Measurements from ENCODE around the gene SEMA5A.
A peak's percentile ranks its signal among the peaks of the same experiment; 100 is the strongest.

SEMA5A gene

GRCh38 chr5:9212605-9213004 is 333.3 kb downstream of the SEMA5A start:
- no peak for DNase-seq (ENCODE audit: low spot score)

DNA sequence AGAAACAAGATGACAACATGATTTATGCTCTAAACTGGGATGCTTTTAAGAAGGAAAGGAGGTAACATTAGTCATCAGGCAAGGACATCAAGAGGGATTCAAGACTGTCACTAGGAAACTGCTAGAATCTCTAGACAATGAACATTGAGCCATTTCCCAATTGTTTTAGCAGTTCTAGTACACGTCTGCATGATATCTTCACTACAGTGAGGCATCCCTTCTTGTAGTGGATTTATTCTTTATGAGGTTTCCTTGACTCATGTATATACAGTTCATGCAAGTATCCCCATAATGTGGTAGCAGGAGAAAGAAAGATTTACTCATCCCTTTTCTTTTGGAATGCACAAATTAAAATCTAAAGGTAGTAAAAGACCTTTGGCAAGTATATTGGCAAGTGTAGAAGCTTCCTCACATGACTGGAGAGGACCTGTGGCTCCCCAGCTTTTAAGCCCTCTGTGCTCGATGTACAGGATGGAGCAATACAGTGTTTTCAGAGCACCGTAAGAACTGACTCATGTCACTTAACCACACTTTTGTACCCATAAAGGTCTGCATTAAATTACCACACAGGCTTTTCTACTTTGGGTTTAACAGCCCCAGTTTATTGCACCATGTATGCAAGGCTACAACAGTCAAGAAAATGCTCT is 335.9 kb downstream of the SEMA5A start:
- DNase-seq (ENCODE audit: low spot score): no peak

DNA sequence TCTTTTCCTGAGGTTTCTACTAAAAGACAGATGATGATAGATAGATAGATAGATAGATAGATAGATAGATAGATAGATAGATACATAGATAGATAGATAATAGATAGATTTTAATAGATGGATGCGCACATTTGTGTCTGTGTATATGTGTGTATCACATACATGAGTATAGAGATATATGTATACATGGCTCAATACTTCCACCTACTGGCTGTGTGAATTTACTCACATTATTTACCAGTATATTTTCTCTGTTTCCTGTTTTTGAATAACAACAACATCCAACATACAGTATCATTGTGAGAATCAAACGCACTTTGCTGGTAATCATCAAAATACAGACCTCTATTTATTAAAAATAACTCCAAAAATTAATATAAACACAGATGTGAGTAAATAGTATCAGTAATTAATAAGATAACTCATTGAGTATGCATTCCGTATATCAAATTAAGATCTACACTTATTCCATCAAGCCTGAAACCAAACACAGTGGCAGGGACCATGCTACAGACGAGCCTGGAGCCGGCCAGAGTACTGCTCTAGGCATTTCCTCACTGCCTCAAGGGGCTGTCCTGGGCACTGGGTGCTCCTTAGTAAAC is 338.0 kb downstream of the SEMA5A start:
- DNase-seq (ENCODE audit: low spot score): peak; percentile 10

DNA sequence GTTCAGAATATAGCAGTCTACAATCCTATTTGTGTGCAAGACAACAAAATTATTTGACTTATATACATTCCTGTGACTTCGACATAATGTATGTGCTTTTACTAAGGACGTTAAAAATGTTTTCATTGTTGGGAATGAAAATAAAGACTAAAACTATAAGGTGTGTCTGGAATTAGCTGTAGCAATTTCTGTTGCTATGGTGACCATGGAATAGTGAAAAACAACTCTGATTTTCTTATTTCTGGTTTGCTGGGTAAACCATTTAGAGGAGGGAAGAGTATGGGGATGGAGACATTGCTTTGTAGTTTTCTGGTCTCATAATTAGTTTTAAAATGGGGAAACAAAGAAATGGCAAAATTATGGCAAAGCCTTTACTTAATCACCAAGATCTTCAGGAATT is 343.2 kb downstream of the SEMA5A start:
- DNase-seq (ENCODE audit: low spot score): no peak

- DNase-seq (ENCODE audit: low spot score): no peak
These were observed 344.1 kb downstream of the SEMA5A start for GRCh38 chr5:9201761-9202160.

- no peak for DNase-seq (ENCODE audit: low spot score)
These were observed 344.9 kb downstream of the SEMA5A start for GRCh38 chr5:9201011-9201410.

DNA sequence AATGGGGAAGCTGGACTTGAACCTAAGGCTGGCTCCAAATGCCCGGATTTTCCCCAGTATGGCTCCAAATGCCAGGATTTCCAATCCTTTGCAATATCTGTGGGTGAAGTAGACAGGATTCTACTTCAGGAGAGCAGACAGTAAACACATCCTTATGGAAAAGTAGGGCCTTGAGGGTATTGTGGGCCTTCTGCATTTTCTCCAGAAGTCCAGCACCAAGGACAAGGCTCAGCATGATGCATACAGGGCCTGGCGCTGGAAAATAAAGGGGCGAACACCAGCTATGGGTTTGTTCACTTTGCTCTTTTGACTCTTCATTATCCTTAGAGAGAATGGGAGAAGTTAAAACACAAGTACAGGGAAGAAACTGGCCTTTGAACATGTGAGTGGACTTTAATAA is 347.5 kb downstream of the SEMA5A start:
- no peak for DNase-seq (ENCODE audit: low spot score)

- no peak for DNase-seq (ENCODE audit: low spot score)
These were observed 348.0 kb downstream of the SEMA5A start for GRCh38 chr5:9197881-9198260.

- DNase-seq (ENCODE audit: low spot score): no peak
These were observed 349.3 kb downstream of the SEMA5A start for GRCh38 chr5:9196403-9197227.

DNA sequence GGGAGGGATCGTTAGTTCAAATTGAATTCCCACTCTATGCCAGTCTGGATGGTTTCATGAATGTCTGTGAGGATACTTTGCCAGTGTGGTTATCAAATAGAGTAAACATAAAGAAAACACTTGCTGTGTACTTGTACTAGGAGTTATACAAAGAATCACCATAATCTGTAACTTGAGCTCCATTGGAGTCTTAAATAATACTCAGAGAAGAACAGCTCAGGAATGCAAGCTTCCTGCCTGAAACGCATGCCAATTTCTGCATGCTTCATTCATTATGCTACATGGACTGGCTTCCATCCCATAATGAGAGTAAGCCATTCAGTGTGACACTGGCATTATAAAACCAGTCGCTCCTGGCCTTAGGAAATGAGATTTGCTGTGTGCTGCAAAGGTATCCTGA is 351.4 kb downstream of the SEMA5A start:
- DNase-seq (ENCODE audit: low spot score): no peak

DNA sequence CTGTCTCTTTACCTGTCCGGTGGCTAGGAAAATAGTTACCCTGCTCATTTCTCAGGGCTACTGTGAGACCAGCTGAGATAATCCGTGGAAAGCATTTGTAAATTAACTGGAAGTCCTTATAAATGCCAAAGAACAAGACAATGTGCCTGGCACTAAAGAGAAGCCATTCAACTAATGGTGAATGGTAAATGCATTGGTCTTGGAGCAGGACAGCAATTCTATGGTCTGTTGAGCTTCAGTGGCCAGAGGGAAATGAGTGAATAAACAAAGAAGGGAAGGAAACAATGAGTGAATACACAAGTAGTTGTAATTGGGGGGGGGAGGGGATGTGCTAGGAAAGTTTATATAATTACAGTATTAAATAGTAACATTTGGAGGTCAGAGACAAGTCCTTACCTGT is 353.6 kb downstream of the SEMA5A start:
- DNase-seq (ENCODE audit: low spot score): no peak

- no peak for DNase-seq (ENCODE audit: low spot score)
These were observed 356.2 kb downstream of the SEMA5A start for GRCh38 chr5:9189681-9190080.

DNA sequence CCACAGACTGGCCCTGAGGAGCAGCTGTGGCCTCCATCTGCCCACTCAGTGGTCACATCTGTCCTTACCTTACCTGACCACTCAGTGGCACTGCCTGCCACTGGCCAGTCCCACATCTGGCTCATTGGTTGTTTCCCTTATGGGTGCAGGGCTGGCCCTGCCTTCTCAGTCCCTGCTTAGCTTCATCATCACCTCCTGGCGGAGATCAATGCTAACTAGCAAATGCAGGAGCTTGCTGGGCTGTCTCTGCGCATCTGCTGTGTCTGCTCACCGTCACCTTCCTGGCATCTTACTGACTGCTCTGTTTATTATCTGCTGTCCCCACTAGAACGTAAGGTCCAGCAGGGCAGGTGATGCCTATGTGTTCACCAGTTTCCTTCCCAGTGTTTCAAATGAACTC is 356.9 kb downstream of the SEMA5A start:
- DNase-seq (ENCODE audit: low spot score): no peak

- DNase-seq (ENCODE audit: low spot score): no peak
These were observed 357.7 kb downstream of the SEMA5A start for GRCh38 chr5:9188131-9188530.

DNA sequence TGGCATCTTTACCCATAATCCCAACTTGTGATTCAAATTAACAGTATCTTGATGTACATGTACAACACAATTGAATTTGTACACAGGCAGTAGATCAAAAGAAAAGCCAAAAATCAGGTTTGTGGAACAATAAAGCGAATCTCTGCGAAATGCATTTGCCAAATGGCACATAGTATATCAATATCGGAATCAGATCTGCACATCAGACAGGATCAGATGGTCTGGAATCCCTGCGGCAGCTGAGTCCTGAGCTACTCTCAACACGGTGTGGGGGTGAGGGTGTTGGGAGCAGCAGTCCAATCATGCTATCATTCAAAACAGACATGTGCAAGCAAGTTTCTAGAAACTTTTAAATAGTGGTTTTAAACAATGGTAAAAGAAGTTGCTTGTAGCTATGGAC is 358.3 kb downstream of the SEMA5A start:
- no peak for DNase-seq (ENCODE audit: low spot score)

DNA sequence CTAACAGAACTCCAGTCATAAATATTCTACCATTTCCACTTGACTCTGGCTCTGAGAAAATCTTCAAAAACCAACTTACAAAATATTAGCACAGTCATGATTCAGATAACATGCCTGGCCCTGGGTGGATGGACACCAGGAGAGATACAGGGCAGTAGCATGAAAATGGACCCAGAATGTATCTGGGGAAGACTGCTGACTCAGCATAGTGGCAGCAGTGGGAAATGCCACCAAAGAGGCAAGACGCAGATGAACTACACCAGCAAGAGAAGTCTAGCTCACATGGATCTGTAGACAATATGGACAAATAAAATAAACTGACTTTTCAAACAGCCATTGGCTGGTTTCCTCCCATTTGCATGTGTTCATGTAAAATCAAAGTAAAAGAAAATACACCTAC is 359.8 kb downstream of the SEMA5A start:
- DNase-seq (ENCODE audit: low spot score): no peak

DNA sequence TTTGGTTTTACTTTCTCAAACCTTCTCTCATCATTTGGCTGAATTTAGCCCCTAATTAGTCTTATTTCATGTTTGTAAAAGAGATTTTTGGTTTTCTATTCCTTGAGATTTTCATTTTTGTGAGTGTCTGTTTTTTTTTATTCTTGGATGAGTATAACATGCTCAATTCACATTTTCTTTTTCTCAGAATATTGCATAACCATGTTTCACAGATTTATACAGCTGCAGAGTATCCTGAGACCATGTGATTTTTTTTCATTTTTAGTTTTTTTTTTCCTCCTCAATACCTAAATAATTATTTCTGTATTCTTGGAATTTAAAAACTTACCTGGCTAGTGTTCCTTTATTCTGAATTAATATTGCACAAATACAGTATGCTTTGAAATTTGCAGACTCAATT is 361.9 kb downstream of the SEMA5A start:
- no peak for DNase-seq (ENCODE audit: low spot score)

DNA sequence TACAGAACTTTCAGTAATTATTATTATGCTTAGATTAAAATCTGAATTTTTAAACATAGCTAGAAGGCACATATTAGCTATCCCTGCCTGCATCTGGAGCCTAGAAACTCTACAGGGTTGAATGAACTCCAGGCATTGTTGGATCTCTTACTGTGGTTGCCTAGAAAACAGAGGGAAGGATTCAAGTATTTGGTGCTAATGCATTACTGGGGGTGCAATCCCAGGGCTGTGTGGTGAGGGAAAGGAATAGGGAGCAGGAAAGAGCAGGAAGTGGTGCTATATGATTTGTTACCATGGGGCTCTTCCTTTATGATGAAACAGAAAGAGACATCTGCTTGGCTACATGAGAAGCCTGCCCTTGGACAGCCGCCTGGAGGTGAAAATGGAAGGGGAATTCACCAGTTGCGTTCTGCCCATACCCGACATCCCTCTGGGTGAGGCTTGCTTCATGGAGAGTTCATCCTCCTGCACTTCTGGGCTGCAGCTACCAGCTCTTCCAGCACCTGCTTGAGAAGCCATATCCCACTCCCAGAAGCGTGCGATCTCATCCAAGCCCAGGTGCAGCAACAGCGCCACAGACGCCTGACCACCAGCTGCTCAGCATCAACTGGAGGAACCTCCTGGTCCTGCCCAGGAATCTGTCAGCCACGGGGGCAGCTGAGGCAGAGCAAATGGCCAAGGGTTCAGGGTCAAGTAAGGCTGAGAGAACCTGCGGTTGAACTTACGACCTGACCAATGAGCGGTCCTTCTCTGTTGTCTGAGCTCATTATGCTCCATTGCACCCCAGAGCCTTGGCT is 362.8 kb downstream of the SEMA5A start:
- no peak for DNase-seq (ENCODE audit: low spot score)

DNA sequence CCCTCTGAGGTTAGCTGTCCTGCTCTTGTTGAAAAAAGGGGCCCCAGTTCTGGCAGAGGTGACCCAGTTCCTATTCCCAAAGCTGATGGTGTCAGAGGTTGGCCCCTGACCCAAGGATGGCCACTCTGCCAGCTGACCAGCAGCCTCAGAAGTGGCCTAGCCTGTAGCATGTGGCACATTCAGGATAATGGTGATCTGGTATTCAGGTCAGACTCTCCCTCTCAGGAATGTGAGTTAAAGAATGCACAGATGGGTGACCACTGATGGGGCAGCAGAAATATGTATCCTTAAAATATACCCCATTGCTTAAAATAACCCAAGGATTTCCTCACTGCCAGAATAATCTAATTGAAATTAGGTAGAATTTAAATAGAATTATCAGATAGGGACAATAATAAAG is 369.2 kb downstream of the SEMA5A start:
- no peak for DNase-seq (ENCODE audit: low spot score)

GRCh38 chr5:9174446-9174845 is 371.4 kb downstream of the SEMA5A start:
- DNase-seq (ENCODE audit: low spot score): no peak

DNA sequence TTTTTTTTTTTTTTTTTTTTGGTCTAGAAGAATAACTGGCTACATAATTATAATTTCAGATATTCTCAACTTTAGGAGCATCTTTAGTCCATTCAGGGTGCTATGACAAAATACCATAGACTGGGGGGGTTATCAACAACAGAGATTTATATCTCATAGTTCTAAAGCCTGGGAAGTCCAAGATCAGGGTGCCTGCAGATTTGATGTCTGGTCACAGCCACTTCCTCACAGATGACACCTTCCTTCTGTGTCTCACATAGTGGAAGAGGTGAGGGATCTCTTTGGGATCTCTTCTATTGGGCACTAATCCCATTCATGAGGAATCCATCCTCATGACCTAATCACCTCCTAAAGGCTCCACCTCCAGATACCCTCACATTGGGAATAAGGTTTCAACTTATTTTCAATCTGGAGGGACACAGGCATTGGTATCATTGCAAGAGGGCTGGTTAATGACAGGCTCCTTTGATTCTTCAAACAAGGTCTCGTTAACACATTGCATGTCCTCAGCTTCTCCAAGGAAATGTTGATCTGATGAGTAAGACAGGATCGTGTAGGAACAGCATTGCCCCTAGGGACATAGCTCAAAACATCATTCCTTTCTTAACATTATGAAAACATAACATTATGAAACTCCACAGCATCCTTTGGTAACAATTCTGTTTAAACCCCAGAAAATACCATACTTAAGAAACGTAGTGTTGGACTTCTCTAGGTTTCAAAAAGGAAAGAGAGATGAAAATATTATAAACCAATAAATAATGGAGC is 372.4 kb downstream of the SEMA5A start:
- DNase-seq (ENCODE audit: low spot score): no peak

DNA sequence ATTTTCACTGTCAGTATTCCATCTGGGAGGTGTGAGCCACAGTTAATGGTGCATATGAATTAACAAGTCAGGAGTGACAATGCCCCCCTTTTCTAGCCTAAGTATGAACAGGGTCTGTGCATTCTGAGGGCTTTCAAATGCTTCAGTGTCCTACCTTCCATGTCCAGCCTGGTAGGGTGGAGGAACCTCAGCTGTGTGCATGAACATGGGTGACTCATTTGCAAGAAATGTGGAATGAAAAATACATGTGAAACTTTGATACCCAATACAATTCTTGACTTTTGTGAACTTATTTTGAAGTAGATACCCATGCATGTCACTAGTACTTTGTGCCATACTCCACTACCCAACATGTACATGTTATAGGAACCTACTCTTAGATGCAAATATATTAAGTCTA is 375.8 kb downstream of the SEMA5A start:
- no peak for DNase-seq (ENCODE audit: low spot score)
